22Rv1 (cell line): ENCODE data around the gene LENG9.

Experiments used
- ZFX ChIP-seq: fragments of 450-650 bp; IDR thresholded peaks from 2 replicates; pipeline ENCODE4 v1.6.1; 2017; ENCODE audit warnings: antibody characterized with exemption, borderline replicate concordance
- TF ChIP-seq, protein P1 (sequence below): fragments of 450-650 bp; IDR thresholded peaks from 2 replicates; pipeline ENCODE4 v1.5.1; 2017; ENCODE audit warnings: mild to moderate bottlenecking

DNA sequence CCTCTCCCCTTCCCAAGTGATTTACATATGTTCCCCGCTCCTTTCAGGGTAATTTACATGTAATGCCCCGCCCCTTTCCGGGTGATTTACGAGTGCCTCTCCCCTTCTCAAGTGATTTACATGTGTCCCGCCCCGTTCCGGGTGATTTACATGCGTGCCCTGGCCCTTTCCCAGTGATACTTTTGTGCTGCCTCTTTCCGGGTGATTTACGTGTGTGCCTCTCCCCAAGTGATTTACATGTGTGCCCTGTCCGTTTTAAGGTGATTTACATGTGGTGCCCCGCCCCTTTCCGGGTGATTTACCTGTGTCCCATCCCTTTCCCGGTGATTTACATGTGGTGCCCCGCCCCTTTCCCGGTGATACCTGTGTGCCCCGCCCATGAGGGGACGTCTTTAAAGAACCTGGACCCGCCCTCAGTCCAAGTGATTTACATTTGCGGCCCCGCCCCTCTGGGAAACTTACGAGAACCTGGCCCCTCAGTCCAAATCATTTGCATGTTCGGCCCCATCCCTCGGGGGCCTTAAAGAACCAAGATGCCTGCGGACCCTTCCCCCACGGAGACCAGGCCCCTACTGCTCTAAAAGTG, 559 bp upstream of the LENG9 start:
- TF ChIP-seq, protein P1, sequence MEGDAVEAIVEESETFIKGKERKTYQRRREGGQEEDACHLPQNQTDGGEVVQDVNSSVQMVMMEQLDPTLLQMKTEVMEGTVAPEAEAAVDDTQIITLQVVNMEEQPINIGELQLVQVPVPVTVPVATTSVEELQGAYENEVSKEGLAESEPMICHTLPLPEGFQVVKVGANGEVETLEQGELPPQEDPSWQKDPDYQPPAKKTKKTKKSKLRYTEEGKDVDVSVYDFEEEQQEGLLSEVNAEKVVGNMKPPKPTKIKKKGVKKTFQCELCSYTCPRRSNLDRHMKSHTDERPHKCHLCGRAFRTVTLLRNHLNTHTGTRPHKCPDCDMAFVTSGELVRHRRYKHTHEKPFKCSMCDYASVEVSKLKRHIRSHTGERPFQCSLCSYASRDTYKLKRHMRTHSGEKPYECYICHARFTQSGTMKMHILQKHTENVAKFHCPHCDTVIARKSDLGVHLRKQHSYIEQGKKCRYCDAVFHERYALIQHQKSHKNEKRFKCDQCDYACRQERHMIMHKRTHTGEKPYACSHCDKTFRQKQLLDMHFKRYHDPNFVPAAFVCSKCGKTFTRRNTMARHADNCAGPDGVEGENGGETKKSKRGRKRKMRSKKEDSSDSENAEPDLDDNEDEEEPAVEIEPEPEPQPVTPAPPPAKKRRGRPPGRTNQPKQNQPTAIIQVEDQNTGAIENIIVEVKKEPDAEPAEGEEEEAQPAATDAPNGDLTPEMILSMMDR = no peak
- no peak for TF ChIP-seq ZFX
